OCI-M2 (cell line): ENCODE data around the gene FNDC1.
A peak's percentile ranks its signal among the peaks of the same experiment; 100 is the strongest.
"Not testable (repeated sequence)": the region's sequence is repeated elsewhere in the genome, so short reads cannot be mapped to it uniquely, and the experiment has no call there.

Experiments used
- DNase-seq: peaks from one replicate; lab custom pipeline; 2025; ENCODE audit not compliant: unreplicated experiment; lab: John Stamatoyannopoulos, UW

The FNDC1 gene

DNA sequence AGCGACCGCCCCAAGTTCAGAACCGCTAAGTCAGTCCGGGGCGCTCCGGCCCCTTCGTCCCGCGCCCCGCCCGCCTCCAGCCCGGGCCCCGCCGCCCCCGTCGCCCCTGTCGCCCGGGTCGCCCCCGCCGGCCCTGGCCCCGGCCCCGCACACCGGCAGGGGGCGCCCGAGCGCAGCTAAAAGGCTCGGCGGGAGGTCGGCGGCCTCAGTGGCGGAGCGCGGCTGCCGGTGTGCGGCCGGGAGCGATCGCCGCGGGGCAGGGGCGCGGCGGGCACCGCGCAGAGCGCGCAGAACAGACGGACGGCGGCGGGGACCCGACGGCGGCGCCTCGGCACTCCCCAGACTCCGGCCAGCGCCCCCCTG, at the start of gene FNDC1:
Gene FNDC1, plus strand, starts transcription at position 208 of the 363 bp plus-strand sequence. CDS start 197 bp downstream, outside the sequence.
- no peak for DNase-seq

DNA sequence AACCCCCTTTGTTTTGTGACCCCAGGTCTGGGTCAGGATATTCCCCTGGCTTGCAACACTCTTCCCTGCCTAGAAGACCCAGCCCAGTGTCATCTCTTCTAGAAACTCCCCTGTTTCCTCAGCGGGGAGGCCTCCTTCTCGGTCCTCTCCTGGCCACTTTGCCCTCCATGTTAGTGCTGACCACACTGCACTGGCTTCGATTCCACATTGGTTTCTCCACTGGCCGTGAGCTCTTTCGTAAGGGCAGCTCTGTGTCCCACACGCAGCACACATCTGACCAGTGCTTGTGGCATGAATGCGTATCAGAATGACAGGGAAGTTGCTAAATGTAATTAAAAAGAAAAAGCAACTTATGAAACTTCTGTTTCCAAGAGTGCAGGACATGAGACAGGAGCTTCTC, 49.4 kb upstream of the FNDC1 start:
- no peak for DNase-seq

DNA sequence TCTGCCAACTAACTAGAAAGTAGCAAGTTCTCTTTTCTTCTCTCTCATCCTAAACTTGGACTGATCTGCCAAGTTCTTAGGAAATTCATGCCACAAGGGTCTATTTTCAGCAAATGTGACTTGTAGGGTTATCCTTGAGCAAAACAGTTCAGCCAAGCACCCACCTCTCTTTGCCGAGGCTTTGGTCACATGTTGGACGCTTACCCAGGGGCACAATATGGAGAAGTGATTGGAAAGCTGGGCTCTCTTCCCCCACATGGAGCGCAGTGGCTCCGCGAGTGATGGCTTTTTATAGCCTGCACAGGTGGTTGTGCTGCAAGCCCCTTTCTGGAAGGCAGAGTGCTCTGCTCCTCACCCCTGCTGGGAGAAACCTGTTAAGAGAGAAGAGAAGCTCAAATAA, 47.7 kb upstream of the FNDC1 start:
- DNase-seq = no peak

DNA sequence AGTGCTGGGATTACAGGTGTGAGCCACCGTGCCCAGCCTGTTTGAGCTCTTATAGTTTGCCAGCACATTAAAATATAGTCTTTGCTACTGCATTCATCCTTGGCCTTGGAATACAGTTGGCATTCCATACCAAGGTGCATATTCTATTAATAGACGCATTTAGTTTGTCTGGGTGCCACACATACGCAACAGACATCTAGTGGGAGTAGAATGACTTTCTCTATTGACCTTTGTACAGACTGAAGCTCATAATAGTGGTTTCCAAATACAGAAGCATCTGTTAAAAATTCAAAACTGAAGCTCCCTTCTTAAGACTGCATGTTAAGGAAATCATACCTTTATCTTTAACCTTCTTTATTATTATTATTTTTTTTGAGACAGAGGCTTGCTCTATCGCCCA, 46.7 kb upstream of the FNDC1 start:
- DNase-seq = no peak

DNA sequence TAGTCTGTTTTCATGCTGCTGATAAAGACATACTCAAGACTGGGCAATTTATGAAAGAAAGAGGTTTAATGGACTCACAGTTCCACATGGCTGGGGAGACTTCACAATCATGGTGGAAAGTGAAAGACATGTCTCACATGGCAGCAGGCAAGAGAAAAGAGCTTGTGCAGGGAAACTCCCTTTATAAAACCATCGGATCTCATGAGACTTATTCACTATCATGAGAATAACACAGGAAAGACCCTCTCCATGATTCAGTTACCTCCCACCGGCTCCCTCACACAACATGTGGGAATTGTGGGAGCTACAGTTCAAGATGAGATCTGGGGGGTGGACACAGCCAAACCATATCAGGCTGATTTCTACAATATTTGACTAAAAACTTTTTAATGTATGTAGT, 45.4 kb upstream of the FNDC1 start:
- not testable (repeated sequence) for DNase-seq

DNA sequence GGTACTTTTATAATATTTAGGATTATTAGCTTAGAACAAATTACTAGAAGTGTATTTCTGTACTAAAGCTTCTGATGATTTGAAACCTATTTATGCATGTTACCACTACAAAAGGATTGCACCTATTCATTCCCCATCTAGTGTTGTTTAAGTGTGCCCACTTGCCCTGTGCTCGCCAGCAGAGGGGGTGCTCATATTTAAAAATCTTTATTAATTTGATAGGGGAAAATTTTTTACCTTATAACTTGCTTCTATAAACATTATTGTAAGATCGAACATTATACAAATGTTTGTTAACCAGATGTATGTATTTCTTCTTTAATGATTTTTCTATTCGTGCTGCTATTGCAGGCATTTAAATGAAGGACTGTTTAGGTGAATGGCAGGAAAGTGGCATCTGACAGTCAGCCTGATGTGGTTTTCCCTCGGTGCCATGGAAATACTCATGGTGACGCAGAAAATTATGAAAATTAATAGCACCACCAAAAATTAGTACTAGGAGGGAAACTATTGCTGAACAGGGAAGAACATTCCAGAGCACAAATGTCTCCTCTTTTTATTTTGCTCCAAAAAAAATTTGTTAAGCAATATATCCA, 44.1 kb upstream of the FNDC1 start:
- no peak for DNase-seq

DNA sequence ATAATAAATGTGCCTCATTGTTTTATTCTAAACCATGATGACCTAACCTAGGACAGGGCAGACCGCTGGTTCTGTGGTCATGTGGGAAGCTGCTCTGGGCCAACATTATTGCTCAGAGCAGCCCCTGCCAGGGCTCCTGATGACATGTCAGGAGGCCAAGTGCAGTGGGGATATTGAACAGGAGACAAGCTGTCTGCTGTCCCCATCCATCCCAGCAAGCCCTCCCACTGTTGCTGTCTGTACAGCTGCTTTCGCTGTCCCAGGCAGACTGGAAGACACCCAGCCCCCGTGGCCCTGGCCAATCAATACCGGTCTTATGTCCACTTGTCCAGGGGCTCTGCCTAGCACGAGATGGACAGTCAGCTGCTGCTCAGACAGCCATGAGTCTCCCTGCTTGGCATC, 43.2 kb upstream of the FNDC1 start:
- no peak for DNase-seq

DNA sequence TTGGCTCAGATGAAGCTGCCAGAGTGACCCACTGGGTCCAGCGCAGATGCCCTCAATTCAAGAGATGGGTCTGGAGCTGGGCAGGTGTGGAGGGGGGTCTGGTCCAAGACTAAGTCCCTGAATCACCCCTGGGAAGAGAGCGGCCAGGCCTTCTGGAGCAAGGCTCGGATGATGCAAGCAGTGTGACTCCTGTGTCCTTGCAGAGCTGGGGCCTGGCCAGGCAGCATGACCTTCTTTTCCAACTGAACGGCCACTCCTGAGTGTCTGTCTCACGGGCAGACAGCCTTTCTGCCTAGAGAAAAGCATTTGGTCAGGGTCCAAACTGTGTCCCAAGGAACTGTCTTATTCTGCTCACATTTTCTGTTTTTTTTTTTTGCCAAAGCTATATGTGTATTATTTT, 42.6 kb upstream of the FNDC1 start:
- DNase-seq = no peak

DNA sequence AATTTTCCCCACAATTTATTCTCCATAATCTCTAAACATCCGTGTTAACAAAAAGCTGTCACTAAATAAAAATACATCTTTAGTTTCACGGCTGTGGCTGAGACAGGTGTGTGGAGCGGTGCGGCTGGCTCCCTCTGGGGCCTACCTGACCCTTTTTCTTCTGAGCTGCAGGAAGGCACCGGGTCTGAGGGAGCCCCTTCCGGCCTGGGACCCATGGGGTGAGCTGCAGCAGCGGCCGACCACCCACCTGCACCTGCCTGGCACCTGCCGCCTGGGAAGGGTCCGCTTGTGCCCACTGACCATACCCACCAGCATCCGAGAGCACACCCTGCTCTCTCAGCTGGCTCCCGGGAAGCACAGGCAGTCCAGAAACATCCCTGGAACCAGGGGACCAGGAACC, 41.5 kb upstream of the FNDC1 start:
- DNase-seq = no peak

DNA sequence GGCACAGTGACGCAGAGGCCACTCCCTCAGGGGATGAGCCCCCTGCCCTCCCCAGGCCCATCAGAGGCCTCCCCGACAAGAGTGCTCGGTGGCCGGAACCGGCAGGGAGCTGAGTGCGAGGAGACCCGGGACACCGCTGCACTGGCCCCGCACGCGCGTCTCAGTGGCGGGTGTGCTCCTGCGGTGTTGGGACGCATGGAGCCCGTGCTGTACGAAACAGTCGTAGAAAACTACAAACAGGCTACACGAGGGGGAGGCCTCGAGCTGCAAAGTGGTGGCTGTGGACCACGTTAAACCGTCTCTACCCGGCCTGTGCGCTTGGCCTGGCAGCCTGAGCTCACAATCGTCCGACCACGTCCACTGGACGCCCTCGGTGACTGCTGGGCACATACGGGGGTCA, 40.2 kb upstream of the FNDC1 start:
- no peak for DNase-seq

DNA sequence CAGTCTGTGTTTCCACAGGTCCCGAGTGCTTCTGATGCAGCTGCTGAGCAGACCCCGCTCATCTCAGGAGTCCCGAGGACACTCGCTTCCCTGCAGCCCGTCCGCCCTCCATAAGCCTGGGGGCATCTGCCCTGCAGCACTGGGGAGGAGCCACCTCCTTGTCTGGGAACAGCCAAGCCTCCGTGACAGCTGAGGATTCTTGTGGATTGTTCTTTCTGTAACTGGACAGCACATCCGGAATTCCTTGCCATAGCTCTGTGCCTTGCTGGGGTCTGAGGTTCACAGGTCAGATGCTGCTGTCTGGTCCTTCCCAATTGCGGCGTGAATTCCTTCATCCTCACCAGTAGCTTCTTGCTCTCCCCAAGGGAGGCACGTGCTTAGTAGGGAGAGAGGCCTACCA, 38.4 kb upstream of the FNDC1 start:
- no peak for DNase-seq

DNA sequence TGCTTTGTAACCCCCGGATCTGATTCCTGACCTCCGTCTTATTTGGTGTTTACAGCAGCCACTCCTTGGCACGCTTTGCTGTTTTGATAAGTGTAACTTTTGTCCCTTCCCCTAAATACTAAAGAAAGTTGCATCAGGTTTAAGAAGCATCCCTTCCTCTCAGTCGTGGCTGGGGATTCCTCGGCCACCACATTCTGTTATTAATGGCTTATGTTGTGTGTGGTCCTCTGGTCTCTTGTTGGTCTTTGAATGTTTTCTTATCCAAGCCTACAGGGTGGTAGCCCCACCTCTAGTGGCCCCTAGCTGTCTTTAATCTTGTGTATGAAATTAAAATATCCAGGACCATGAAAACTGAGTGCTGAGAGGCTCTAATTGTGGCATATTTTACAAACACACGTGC, 37.5 kb upstream of the FNDC1 start:
- no peak for DNase-seq

DNA sequence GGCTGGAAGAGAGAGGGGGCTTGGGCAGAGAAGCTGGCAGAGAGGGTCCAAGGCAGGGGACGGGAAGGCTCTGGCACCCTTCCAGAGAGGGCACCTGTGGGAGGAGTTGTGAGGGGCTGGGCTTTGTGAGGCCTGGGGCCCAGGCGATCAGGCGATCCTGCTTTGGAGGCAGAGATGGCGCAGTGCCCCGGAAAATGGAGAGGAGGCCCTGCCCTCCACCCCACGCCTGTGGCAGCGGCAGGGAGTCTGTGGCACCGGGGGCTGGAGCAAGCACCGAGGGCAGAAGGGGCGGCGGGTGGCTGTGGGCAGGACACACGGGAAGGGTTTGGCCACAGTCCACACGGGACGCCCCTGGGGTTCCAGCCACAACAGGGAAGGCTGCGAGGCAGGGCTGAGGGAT, 36.5 kb upstream of the FNDC1 start:
- no peak for DNase-seq

DNA sequence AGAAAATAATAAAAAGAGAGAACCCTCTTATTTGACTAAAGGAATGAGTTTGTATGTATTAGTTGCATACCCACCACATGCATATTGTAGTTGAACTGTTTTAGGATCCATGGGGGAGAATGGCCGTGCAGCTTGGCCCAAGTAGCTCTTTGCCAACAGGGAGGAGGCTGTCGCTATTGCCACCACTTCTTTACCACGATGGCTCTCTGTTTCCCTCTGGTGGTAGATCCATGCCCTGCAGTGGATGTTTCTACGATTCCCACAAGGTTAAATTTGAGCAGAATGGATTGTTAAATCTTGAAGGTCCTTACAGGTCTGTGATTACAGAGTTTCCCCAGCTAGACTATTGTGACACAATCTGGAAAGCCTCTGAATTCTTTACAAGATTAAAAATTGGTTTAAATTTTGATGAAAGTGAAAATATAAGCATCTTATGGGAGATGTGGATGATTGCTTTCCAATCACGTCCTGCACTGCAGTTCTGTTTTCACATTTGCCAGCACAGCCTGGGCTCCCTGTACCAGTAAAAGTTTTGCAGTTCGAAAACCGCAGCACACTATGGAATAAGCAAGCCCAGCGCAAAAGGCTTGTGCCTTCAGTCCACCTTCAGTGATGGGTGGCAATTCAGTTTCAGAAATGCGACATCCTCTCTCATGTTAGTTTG, 34.4 kb upstream of the FNDC1 start:
- DNase-seq = peak; percentile 55

DNA sequence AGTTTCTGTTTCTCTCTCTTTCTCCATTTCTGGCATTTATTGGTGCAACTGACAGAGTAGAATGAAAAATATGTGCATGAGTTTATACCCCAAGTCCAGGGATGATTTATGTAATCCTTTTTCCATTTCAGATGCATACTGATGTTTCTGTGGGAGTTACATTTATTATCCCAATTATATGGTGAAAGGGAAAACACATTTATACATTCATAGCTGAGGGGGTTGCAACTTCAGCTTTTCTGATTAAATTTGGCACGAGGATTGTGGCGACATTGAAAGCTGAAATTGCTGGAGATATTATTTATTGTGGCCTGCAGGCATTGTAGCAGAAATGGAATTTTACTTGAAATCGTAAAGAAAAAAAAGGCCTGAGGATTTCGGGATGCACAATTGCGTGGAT, 31.5 kb upstream of the FNDC1 start:
- no peak for DNase-seq

DNA sequence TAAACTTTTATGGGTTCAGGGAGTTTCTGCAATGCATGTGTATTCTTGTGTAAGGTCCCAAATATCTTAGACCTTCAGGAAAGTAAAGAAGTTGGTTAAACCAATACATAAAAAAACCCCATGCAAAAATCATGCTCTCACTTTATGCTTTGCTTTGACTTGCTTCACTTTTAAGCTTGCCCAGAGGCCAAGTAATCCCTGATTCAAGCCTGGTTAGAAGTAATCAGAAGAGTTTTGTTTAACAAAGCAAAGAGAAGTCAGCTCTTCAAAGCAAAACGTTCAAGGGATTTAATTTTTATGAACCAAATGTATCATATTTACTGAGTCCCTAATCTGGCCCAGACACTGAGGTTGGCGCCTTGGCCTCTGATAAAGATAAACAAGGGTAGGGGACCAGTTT, 26.7 kb upstream of the FNDC1 start:
- DNase-seq = no peak

DNA sequence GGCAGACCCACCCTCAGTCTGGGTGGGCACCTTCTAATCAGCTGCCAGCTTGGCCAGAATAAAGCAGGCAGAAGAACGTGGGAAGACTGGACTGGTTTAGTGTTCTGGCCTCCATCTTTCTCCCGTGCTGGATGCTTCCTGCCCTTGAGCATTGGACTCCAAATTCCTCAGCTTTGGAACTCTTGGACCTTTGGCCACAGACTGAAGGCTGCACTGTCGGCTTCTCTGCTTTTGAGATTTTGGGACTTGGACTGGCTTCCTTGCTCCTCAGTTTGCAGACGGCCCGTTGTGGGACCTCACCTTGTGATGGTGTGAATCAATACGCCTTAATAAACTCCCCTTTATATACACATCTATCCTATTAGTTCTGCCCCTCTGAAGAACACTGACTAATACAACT, 20.6 kb upstream of the FNDC1 start:
- DNase-seq = no peak

DNA sequence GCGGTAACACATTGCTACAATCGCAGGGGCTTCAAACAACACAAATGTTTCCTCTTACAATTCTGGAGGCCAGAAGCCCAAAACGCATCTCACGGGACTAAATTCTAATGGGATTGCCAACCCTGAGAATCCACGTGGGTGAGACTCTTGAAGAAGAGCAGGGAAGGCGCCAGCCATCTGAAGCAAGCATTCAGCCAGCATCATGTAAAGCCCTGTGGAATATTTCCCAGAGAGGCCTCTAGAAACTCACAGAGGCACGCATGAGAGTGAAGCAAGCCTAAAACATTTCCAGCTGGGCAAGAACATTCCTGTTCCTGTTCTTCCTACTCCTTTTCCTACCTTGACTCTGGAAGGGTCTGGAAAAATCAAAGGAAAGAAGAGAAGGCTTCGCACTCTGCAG, 19.6 kb upstream of the FNDC1 start:
- DNase-seq = no peak

DNA sequence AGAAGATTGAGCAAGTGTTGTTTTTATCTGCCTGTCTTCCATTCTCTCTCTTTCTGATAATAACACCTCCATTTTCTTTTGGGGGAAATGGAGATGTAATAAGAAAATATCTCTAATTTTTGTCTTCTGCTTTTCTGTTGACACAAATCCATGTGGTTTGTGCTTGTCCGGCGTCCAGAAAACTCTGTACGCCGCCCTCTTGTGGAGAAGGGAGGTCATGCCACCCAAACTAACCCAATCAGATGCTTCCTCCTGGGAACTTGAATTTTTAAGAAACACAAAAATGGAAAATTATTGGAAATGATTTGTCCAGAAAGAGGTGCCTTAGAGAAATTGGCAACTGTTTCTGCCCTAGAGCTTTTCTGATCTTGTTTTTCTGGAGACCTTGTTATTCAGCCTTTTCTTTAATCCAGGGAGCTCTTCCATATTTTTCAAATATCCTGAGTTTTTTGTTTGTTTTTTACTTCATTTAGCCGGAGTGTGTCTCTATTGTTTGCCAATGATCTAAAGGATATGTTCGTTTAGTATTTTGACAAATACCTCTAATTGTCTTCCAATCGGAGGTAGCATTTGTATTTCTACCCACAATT, 17.8 kb upstream of the FNDC1 start:
- DNase-seq = no peak

DNA sequence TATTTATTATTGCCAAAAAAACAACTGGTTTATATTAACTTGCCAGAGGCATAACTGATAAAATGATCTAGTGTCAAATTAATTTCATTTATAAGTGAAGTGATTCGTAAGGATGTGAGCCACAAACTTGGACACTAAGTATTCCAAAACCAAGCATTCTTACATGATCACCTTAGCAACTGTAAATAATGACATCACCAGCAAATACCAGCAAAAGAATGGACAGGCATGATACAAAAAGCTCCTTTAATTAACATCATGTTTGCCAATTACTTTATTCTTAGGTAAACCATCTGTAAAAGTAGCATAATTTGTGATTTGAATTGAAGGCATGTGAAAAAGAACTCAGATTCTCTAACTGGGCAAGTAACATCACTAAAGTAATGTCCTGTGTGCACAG, 17.2 kb upstream of the FNDC1 start:
- no peak for DNase-seq

DNA sequence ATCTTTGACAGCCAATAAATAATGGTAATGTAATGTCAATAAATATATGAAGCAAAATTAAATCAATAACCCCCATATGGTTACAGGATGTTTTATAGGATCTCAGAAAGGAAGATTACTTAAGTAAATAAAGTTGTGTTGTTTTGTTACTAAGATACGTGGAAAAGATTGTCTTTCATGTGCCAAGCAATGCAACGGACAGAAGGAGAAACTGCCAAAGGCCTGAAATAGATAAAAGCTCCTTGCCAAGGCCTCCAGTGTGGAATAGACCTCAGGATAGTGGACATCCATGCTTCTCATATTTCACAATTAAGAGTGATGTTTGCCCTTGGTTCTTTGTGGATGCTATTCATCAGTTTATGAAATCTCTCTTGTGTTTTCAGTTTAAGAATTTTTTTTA, 16.4 kb upstream of the FNDC1 start:
- no peak for DNase-seq

DNA sequence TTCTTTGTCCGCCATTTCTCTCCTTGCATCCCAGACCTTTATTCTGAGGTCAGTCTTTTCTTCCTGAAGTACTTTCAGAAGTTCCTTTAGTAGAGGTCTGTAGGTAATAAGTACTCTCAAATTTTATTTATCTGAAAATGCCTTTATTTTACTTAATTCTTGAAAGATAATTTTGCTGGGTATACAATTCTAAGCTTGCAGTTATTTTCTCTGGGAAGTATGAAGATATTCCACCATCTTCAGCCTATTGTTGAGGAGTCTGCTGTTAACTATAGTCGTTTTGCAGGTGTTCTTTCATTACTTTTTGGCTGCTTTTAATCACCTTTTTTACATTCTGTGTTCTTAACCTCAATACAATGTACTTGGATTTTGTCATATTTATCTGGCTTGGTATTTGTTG, 13.5 kb upstream of the FNDC1 start:
- DNase-seq = no peak

DNA sequence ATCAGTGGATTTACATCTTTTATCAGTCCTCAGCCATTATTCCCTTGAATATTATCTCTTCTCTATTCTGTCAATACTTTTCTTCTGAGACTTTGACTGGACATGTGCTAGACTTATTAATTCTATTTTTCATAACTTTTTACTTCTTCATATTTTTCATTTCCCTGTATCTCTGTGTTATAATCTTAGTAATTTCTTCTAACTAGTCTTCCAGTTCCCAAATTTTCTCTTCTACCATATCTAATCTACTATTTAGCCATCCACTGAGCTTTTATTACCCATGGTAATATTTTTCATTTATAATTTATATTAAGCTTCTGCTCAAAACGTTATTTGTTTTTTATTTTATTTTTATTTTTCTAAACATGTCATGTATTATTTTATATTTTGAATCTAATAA, 13.1 kb upstream of the FNDC1 start:
- no peak for DNase-seq
